GM18526 (cell line): Measurements from ENCODE around the gene PDE4D.

Source experiments
- POLR2A ChIP-seq: IDR thresholded peaks from 3 replicates; pipeline ENCODE4 v1.6.1; 2011; ENCODE audit not compliant: insufficient read length; ENCODE audit errors: extremely low read depth

The PDE4D gene

DNA sequence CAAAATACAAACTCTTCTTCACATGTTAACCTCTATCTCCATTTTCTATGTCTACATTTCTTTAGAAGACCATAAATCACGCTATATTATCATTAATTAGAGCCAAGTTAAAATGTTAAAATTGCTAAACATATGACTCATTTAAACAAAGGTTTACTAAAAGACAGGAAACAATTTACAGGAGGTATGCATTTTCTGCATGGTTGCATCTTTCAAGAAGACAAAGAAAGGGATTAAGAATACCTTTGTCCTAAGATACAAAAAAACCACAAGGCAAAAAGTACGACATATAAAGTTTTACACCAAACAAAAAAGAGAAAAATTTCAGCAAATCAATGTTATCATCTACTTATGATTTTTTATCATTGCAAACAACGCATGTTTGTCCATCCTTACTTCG lies 324.4 kb downstream of the PDE4D start:
- TF ChIP-seq POLR2A: no peak

- TF ChIP-seq POLR2A: no peak
Observed at GRCh38 chr5:59568161-59568560, 325.4 kb downstream of the PDE4D start.

GRCh38 chr5:59565551-59565950 lies 328.0 kb downstream of the PDE4D start:
- no peak for TF ChIP-seq POLR2A

GRCh38 chr5:59564895-59565294 lies 328.6 kb downstream of the PDE4D start:
- no peak for TF ChIP-seq POLR2A

DNA sequence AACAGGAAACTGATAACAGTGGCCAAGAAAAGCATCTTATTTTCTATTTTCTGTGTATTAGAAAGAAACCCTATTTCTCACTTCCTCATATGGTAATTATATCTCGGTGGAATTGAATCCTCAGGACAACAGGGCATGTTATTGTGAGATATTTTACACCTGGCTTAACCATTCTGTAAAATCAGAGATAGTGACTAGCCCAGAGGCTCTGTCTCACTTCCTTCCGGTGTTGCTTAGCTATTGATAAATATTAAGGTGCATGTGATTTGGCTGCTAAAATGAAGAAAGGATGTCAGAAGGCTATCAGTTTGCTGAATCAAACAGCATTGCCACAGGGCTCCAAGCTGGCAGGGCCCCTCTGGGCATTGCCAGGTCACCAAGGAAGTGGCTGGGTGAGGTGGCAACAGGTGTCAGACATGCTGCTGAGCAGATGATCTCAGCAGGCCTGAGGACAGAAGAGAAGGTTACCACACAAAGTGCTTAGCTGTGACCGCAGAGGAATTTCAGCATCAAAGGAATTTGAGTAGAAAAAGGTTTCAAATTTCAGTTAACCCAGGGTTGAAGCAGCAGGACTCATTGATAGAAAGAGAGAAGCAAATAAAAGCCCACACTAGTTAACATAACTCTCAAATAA lies 330.7 kb downstream of the PDE4D start:
- no peak for TF ChIP-seq POLR2A

DNA sequence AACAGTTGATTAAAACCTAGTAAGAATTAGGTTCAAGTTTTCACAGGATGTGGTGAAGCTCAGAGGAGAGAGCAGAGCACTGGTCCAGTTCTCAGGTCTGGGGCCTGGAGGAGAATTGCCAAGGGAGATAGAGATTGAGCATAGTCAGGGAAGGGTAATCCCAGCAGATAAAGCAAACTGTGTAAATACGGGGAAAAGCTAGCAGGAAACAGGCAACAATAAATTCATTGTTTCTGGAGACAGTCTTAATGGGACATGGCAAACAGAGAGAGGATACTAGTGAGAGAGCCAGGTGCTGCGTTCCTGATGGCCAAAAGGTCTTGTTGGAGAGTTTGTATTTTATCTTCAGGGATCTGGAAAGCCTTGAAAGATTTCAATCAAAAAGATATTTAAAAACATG lies 333.0 kb downstream of the PDE4D start:
- TF ChIP-seq POLR2A: no peak

GRCh38 chr5:59559847-59560246 lies 333.7 kb downstream of the PDE4D start:
- TF ChIP-seq POLR2A: no peak

DNA sequence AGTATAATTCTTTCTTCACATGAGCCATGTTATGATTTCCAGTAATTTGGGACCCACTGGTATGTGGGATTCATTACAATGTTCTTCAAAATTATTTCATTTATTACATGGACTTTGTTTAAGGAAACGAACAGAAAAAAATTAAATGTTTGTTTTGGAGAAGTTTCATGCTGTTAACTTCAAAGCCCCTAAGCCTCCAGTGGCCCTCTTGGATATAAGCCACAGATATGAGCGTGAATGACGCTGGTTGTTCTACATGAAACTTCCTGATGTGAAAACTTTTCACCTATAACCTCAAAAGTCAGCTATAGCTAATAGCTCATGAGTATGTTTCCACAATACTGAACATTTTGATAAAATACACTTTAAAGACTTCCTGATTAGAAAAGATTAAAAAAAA lies 334.2 kb downstream of the PDE4D start:
- no peak for TF ChIP-seq POLR2A

- TF ChIP-seq POLR2A: no peak
Observed at GRCh38 chr5:59558501-59558900, 335.0 kb downstream of the PDE4D start.

- no peak for TF ChIP-seq POLR2A
Observed at GRCh38 chr5:59557572-59557971, 336.0 kb downstream of the PDE4D start.

DNA sequence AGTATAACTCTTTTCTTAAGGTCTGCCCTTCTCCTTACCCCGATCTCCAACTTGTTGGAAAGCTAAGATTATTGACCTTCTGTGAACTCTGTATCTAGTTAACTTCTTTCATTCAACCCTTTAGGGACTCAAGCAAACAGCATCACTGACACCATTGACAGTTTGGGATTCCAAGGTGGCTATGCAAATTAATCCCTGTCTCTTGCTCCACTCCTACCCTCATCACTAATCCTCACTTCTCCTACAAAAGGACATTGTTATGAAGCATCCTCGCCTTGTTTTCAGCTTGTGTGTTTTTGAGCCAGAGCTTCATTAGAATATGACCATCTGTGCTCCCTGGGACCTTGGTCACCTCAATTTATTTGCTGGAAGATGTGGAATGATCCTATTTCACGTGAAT lies 337.9 kb downstream of the PDE4D start:
- TF ChIP-seq POLR2A: no peak

DNA sequence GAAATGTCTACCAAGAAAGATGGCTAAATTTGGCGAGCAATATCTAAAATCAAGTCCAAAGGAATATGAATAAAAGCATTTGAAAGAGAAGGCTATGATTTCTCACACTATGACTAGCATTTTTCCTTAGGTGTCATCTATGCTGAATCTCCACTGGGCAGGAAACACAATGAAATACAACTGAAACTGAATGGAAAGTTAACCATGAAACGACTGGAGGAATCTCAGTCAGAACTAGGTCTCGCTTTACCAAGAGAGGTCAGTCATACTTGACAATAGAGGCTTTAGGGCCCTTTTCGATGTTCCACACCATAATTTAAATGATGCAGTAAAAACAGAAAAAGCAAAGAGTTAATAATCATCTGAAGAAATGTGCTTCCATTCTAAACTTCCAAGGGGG lies 339.0 kb downstream of the PDE4D start:
- no peak for TF ChIP-seq POLR2A

- no peak for TF ChIP-seq POLR2A
Observed at GRCh38 chr5:59553992-59554391, 339.5 kb downstream of the PDE4D start.

- TF ChIP-seq POLR2A: no peak
Observed at GRCh38 chr5:59548807-59549357, 344.6 kb downstream of the PDE4D start.

DNA sequence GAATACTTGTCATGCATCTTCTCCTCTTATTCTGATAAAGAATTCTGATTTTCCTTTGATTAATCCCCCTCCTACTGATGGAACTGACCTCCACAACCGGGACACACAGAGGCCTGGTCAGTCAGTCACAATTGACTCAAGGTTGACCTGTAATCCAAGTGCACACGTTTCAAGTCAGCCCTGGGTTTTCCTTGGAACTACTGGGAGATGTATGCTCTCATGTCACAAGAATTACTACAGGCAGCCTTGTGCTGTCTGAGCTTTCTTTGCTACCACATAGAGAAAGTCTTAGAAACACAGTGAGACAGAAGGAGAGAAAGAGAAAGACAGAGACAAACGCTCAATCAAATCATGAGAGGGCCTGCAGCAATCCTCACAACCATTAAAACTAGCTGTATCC lies 345.8 kb downstream of the PDE4D start:
- TF ChIP-seq POLR2A: no peak

- no peak for TF ChIP-seq POLR2A
Observed at GRCh38 chr5:59544573-59544972, 349.0 kb downstream of the PDE4D start.

DNA sequence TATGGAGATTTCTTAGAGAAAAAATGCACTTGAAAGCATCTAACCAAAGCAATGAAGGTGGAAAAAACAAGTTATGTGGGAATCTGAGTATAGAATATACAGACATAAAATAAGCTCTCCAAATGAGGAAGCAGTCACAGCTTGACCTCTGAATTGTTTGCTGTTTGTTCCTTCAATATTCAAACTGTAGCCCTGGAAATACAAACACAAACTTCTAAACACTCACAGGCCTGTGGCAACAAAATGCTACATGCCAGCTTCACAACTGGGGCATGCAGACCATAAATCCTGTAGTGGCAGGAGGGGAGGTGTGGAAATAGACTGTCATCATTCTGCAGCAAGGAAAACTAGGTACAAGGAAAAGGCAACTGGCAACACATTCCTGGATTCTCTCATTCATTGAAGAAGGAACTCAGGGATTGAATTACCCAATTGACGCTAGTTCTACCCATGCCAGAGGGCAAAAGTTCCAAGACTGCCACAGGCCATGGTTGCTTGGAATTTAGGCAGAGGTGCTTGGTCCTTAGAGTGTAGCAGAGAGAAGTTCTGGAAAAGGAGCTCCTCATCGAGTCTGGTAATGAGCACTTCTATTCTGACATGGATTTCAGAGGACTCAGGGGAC lies 349.6 kb downstream of the PDE4D start:
- TF ChIP-seq POLR2A: no peak
